PC-9 (cell line): ENCODE data around the gene OIT3. TPM values are rescaled to one million over a fixed set of nuclear protein-coding genes. Genes with fewer than 3 reads are reported as not detected.
"Not testable (repeated sequence)": the region's sequence is repeated elsewhere in the genome, so short reads cannot be mapped to it uniquely, and the experiment has no call there.

Experiments
- BruUV-seq: library from RNA; stranded (reverse); fragments of 400-500 nt; replicated peaks from 2 replicates; lab custom pipeline; 2021; lab: Mats Ljungman, UMichigan
- CTCF ChIA-PET: fragments of 300-600 bp; sonication (Branson Sonifier 250); formaldehyde crosslinking; loops from one replicate; lab custom pipeline; 2022; ENCODE audit warnings: antibody characterized with exemption; lab: Charles Lee
- POLR2A ChIA-PET: fragments of 300-600 bp; sonication (Branson Sonifier 250); formaldehyde crosslinking; loops from one replicate; lab custom pipeline; 2022; ENCODE audit warnings: antibody characterized with exemption; ENCODE audit not compliant: unreplicated experiment; lab: Charles Lee
- DNase-seq, 2 experiments: peaks; one replicate each; pipeline versions ENCODE4 v3.0.0 to v3.0.0-alpha.2; 2015 to 2022; ENCODE audit warnings: mixed read lengths in 1 of 2
- H2AFZ ChIP-seq: fragments of 200-600 bp; sonication (generic); 2 replicates; pipeline ENCODE4 v1.8.1; 2017; ENCODE audit warnings: antibody characterized with exemption
- H3F3A ChIP-seq: fragments of 200-600 bp; sonication (generic); 2 replicates; pipeline ENCODE4 v1.8.1; 2017; ENCODE audit warnings: antibody characterized with exemption, mild to moderate bottlenecking, low read depth; ENCODE audit not compliant: insufficient read depth
- H3K27ac ChIP-seq: fragments of 200-600 bp; sonication (generic); 2 replicates; pipeline ENCODE4 v1.6.1; 2016; ENCODE audit warnings: mixed run types
- H3K27me3 ChIP-seq: fragments of 200-600 bp; sonication (generic); 2 replicates; pipeline ENCODE4 v1.6.1; 2016; ENCODE audit warnings: low read depth, mixed run types; ENCODE audit not compliant: insufficient read depth
- H3K36me3 ChIP-seq: fragments of 200-600 bp; sonication (generic); 2 replicates; pipeline ENCODE4 v1.6.1; 2016; ENCODE audit warnings: low read depth, mixed run types
- H3K4me1 ChIP-seq: fragments of 200-600 bp; sonication (generic); replicated peaks from 2 replicates; pipeline ENCODE4 v1.6.1; 2016; ENCODE audit warnings: mixed run types; ENCODE audit not compliant: insufficient read depth
- H3K4me2 ChIP-seq: fragments of 200-600 bp; sonication (generic); 2 replicates; pipeline ENCODE4 v1.6.1; 2017; ENCODE audit warnings: mixed run types
- H3K4me3 ChIP-seq: fragments of 200-600 bp; sonication (generic); 2 replicates; pipeline ENCODE4 v1.6.1; 2016; ENCODE audit warnings: mixed run types
- H3K79me2 ChIP-seq: fragments of 200-600 bp; sonication (generic); 2 replicates; pipeline ENCODE4 v1.6.1; 2017; ENCODE audit warnings: low read depth, mixed run types
- H3K9me2 ChIP-seq: fragments of 200-600 bp; sonication (generic); 2 replicates; pipeline ENCODE4 v1.8.1; 2017; ENCODE audit warnings: mild to moderate bottlenecking; ENCODE audit not compliant: insufficient read depth
- H3K9me3 ChIP-seq: fragments of 200-600 bp; sonication (generic); 2 replicates; pipeline ENCODE4 v1.8.1; 2016; ENCODE audit warnings: low read depth; ENCODE audit not compliant: insufficient read depth
- H4K20me1 ChIP-seq: fragments of 200-600 bp; sonication (generic); 2 replicates; pipeline ENCODE4 v1.8.1; 2017; ENCODE audit not compliant: insufficient read depth
- EZH2 ChIP-seq: fragments of 200-600 bp; sonication (generic); IDR thresholded peaks from 2 replicates; pipeline ENCODE4 v1.8.0; 2017; ENCODE audit warnings: antibody characterized with exemption, low read depth
- intact Hi-C: fragments of 100-400 bp; cut with micrococcal nuclease; formaldehyde crosslinking; loops from one replicate; pipeline ENCODE4 v1.10.0; 2022; ENCODE audit not compliant: unreplicated experiment
- total RNA-seq: library from RNA; stranded (reverse); gene quantifications from 2 replicates; pipeline ENCODE4 v1.2.3, GENCODE V29; 2021
- TF ChIP-seq, protein P1 (sequence below): fragments of 200-600 bp; sonication (generic); conservative IDR thresholded peaks from 2 replicates; pipeline ENCODE4 v1.6.1; 2017; ENCODE audit warnings: mixed run types, antibody characterized with exemption, mild to moderate bottlenecking, moderate library complexity

Gene OIT3
- total RNA-seq, 1 experiment from 2014 or later: 0.28 TPM

GRCh38 chr10:72912736-72913135, 19.2 kb downstream of the OIT3 start:
- intact Hi-C loops: no loop called here
- H2AFZ ChIP-seq: no peak overlapping the region
- H3K4me2 ChIP-seq: no peak overlapping the region
- H3K9me2 ChIP-seq: no peaks in the 10 kb centered on the region
- no peaks in the 10 kb centered on the region for H3K9me3 ChIP-seq
- ChIA-PET CTCF (no interaction called here), POLR2A (interaction anchor here (0.6 kb wide), 1 partner anchor 639 kb away, joined by 3 read pairs; no protein-coding TSS in a partner anchor)
- H3K4me3 ChIP-seq: no peak overlapping the region
- H3K79me2 ChIP-seq: no peaks in the 10 kb centered on the region
- H3K27ac ChIP-seq: no peak overlapping the region
- TF ChIP-seq, protein P1, sequence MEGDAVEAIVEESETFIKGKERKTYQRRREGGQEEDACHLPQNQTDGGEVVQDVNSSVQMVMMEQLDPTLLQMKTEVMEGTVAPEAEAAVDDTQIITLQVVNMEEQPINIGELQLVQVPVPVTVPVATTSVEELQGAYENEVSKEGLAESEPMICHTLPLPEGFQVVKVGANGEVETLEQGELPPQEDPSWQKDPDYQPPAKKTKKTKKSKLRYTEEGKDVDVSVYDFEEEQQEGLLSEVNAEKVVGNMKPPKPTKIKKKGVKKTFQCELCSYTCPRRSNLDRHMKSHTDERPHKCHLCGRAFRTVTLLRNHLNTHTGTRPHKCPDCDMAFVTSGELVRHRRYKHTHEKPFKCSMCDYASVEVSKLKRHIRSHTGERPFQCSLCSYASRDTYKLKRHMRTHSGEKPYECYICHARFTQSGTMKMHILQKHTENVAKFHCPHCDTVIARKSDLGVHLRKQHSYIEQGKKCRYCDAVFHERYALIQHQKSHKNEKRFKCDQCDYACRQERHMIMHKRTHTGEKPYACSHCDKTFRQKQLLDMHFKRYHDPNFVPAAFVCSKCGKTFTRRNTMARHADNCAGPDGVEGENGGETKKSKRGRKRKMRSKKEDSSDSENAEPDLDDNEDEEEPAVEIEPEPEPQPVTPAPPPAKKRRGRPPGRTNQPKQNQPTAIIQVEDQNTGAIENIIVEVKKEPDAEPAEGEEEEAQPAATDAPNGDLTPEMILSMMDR: no peak
- TF ChIP-seq EZH2: no peak
- no TSS peak for BruUV-seq
- H3F3A ChIP-seq: no peaks in the 10 kb centered on the region
- DNase-seq: no peak
- no peaks in the 10 kb centered on the region for H3K36me3 ChIP-seq
- no peaks in the 10 kb centered on the region for H3K27me3 ChIP-seq
- H4K20me1 ChIP-seq: no peaks in the 10 kb centered on the region
- no peaks in the 10 kb centered on the region for H3K4me1 ChIP-seq

DNA sequence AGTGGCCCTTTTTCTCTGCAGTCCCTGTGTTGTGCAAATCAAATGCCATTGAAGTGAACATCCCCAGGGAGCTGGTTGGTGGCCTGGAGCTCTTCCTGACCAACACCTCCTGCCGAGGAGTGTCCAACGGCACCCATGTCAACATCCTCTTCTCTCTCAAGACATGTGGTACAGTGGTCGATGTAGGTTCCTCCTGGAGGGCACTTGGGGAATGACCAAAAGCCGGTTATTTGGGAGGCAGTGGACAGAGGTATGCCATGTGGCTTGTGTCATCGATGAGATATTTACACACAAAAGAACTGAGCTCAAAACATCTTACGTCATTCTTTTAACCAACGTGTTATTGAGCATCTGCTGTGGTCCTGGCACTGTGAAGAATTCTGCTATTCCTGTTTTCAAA, 19.7 kb downstream of the OIT3 start:
- POLR2A ChIA-PET: interaction anchor here (0.6 kb wide), 1 partner anchor 640 kb away, joined by 3 read pairs; no protein-coding TSS in a partner anchor
- Histone ChIP-seq H3K36me3 (no peaks in the 10 kb centered on the region), H2AFZ (no peak overlapping the region), H3K4me1 (no peaks in the 10 kb centered on the region), H3K27ac (no peak overlapping the region), H3K4me3 (no peak overlapping the region), H3K79me2 (no peaks in the 10 kb centered on the region), H3K9me3 (no peaks in the 10 kb centered on the region), H3K4me2 (no peak overlapping the region), H4K20me1 (no peaks in the 10 kb centered on the region), H3K9me2 (no peaks in the 10 kb centered on the region), H3F3A (no peaks in the 10 kb centered on the region), H3K27me3 (no peaks in the 10 kb centered on the region)
- CTCF ChIA-PET: no interaction called here
- intact Hi-C loops: no loop called here
- no peak for TF ChIP-seq EZH2
- TF ChIP-seq, protein P1: no peak
- BruUV-seq: no TSS peak
- no peak for DNase-seq

- DNase-seq, H3K36me3 ChIP-seq, H3K79me2 ChIP-seq, H3K9me2 ChIP-seq, H4K20me1 ChIP-seq, CTCF ChIA-PET, BruUV-seq, POLR2A ChIA-PET, H3K9me3 ChIP-seq, H3K4me3 ChIP-seq, H3K4me1 ChIP-seq, H3F3A ChIP-seq, H3K4me2 ChIP-seq, H3K27ac ChIP-seq, H2AFZ ChIP-seq, intact Hi-C loops, H3K27me3 ChIP-seq: not testable (repeated sequence)
Observed at GRCh38 chr10:72917201-72917600, 23.7 kb downstream of the OIT3 start.

- H3K27me3 ChIP-seq, H3F3A ChIP-seq, DNase-seq, H3K36me3 ChIP-seq, H4K20me1 ChIP-seq, H3K9me3 ChIP-seq, BruUV-seq, H3K4me1 ChIP-seq, H3K4me2 ChIP-seq, H3K4me3 ChIP-seq, H3K27ac ChIP-seq, intact Hi-C loops, H3K9me2 ChIP-seq, CTCF ChIA-PET, H3K79me2 ChIP-seq, H2AFZ ChIP-seq: not testable (repeated sequence)
- POLR2A ChIA-PET: interaction anchor here (0.7 kb wide), 1 partner anchor 1457 kb away, joined by 4 read pairs; no protein-coding TSS in a partner anchor
Observed at GRCh38 chr10:72917803-72918332, 24.3 kb downstream of the OIT3 start.
